K562 (cell line): ENCODE measurements around the gene ERC2. TPM values are rescaled to one million over a fixed set of nuclear protein-coding genes. Genes with fewer than 3 reads are reported as not detected.

Source experiments
- ATAC-seq: fragments of 200-7000 bp; cut with Tn5 transposase; 3 replicates; pipeline ENCODE4 v1.9.1; 2020; ENCODE audit warnings: moderate library complexity
- BruUV-seq: library from RNA; stranded (reverse); fragments of 400-500 nt; replicated peaks from 2 replicates; lab custom pipeline; 2021; lab: Mats Ljungman, UMichigan
- CTCF ChIA-PET: fragments of 300-600 bp; formaldehyde crosslinking; extraction: SDS; loops from one replicate; lab custom pipeline; 2021; ENCODE audit warnings: low intra/inter-chr PET ratio; lab: Yijun Ruan, JAX
- POLR2A ChIA-PET: fragments of 300-600, 350-650 bp; sonication (Branson Sonifier 250); formaldehyde crosslinking; extraction: SDS; loops from one replicate; lab custom pipeline; 2021; ENCODE audit warnings: antibody characterized with exemption, inconsistent platforms; lab: Yijun Ruan, JAX
- DNase-seq, 4 experiments: peaks; one replicate each; pipeline versions ENCODE4 v3.0.0 to v3.0.0-alpha.2; 2011 to 2018; ENCODE audit warnings: low spot score in 3 of 4, mixed read lengths in 3 of 4; ENCODE audit errors: extremely low read depth in 1 of 4
- FAIRE-seq: peaks from 2 replicates; lab custom pipeline; 2011; peaks lifted over from hg19 to GRCh38; lab: Jason Lieb, UNC
- H2AFZ ChIP-seq: 2 replicates; pipeline ENCODE4 v1.6.0; 2011; ENCODE audit warnings: low read depth, low read length, control low read depth, inconsistent platforms
- H3K27ac ChIP-seq: fragments of 200-600 bp; 3 replicates; pipeline ENCODE4 v1.8.0; 2011; ENCODE audit warnings: low read depth, mild to moderate bottlenecking, control low read depth, inconsistent platforms, low read length, moderate library complexity, mixed read lengths; ENCODE audit errors: extremely low read depth
- H3K27me3 ChIP-seq, 2 experiments: fragments of 300-600 bp in 1 of 2; 2 replicates in 1 of 2; 3 replicates in 1 of 2; pipeline versions ENCODE4 v1.6.0 to v1.8.0; 2011; ENCODE audit warnings: inconsistent platforms in 2 of 2, low read length in 2 of 2, mild to moderate bottlenecking in 1 of 2, mixed read lengths in 1 of 2, moderate library complexity in 1 of 2; ENCODE audit not compliant: control insufficient read depth in 2 of 2, insufficient read depth in 2 of 2
- H3K36me3 ChIP-seq: fragments of 300-600 bp; 3 replicates; pipeline ENCODE4 v1.8.0; 2011; ENCODE audit warnings: mild to moderate bottlenecking, low read length, inconsistent platforms; ENCODE audit not compliant: control insufficient read depth, insufficient read depth
- H3K4me1 ChIP-seq, 2 experiments: fragments of 200-600 bp in 1 of 2; replicated peaks in 1 of 2; 2 replicates in 1 of 2; 3 replicates in 1 of 2; pipeline versions ENCODE4 v1.5.1 to v1.8.0; 2011; ENCODE audit warnings: inconsistent platforms in 2 of 2, low read length in 2 of 2, mild to moderate bottlenecking in 1 of 2, mixed read lengths in 1 of 2, moderate library complexity in 1 of 2; ENCODE audit not compliant: control insufficient read depth in 2 of 2, insufficient read depth in 2 of 2
- H3K4me2 ChIP-seq: 2 replicates; pipeline ENCODE4 v1.6.1; 2011; ENCODE audit warnings: low read length, control low read depth, inconsistent platforms, mixed read lengths; ENCODE audit not compliant: insufficient read depth
- H3K4me3 ChIP-seq: fragments of 200-600 bp; sonication (generic), shearing (Covaris generic); 2 replicates; pipeline ENCODE4 v1.5.1; 2016; ENCODE audit warnings: control low read depth, inconsistent platforms
- H3K79me2 ChIP-seq: fragments of 200-600 bp; 3 replicates; pipeline ENCODE4 v1.8.0; 2011; ENCODE audit warnings: low read length, inconsistent platforms; ENCODE audit not compliant: control insufficient read depth, insufficient read depth
- H3K9ac ChIP-seq, 2 experiments: 2 replicates each; pipeline versions ENCODE4 v1.6.0 to v1.6.1; 2011; ENCODE audit warnings: low read depth in 2 of 2, low read length in 2 of 2, control low read depth in 1 of 2, inconsistent platforms in 1 of 2, mild to moderate bottlenecking in 1 of 2, mixed read lengths in 1 of 2; ENCODE audit not compliant: insufficient read depth in 1 of 2
- H3K9me1 ChIP-seq: one replicate; pipeline ENCODE4 v1.6.0; 2011; ENCODE audit warnings: inconsistent platforms, mild to moderate bottlenecking, low read length, moderate library complexity; ENCODE audit not compliant: control insufficient read depth, insufficient read depth
- H3K9me3 ChIP-seq: replicated peaks from 2 replicates; pipeline ENCODE4 v1.5.1; 2011; ENCODE audit warnings: low read depth, low read length, inconsistent platforms; ENCODE audit not compliant: control insufficient read depth, insufficient read depth
- H4K20me1 ChIP-seq: replicated peaks from 2 replicates; pipeline ENCODE4 v1.6.1; 2011; ENCODE audit warnings: low read length, inconsistent platforms, mixed read lengths; ENCODE audit not compliant: control insufficient read depth, insufficient read depth
- EZH2 ChIP-seq: IDR thresholded peaks from 2 replicates; pipeline ENCODE4 v1.6.1; 2012; ENCODE audit warnings: low read depth, mild to moderate bottlenecking, inconsistent platforms, low read length, borderline replicate concordance
- FOXA3 ChIP-seq, 2 experiments: fragments of 450-650 bp in 1 of 2; sonication (generic) in 1 of 2; formaldehyde crosslinking; IDR thresholded peaks in 1 of 2; conservative IDR thresholded peaks in 1 of 2; 2 replicates each; pipeline versions ENCODE4 v1.4.0 to v1.8.0; 2020 to 2022; ENCODE audit warnings: mild to moderate bottlenecking in 2 of 2, missing genetic modification reagents in 1 of 2
- HNRNPL ChIP-seq: fragments of 200-400 bp; formaldehyde crosslinking; IDR thresholded peaks from 2 replicates; pipeline ENCODE4 v1.6.1; 2017; ENCODE audit warnings: low read depth, mild to moderate bottlenecking, low read length
- KLF6 ChIP-seq: fragments of 250-450 bp; sonication (Bioruptor Pico); IDR thresholded peaks from 2 replicates; pipeline ENCODE4 v1.4.0; 2020; ENCODE audit warnings: mild to moderate bottlenecking, moderate library complexity, borderline replicate concordance
- PCBP2 ChIP-seq: fragments of 200-400 bp; formaldehyde crosslinking; IDR thresholded peaks from 2 replicates; pipeline ENCODE4 v1.6.1; 2018; ENCODE audit warnings: low read length, low read depth, mild to moderate bottlenecking, moderate library complexity; ENCODE audit not compliant: poor library complexity, severe bottlenecking
- SOX6 ChIP-seq: fragments of 450-650 bp; IDR thresholded peaks from 2 replicates; pipeline ENCODE4 v1.6.1; 2014; ENCODE audit warnings: mild to moderate bottlenecking
- ZBTB8A ChIP-seq: fragments of 450-650 bp; IDR thresholded peaks from 2 replicates; pipeline ENCODE4 v1.6.1; 2018; ENCODE audit warnings: mild to moderate bottlenecking, moderate library complexity; ENCODE audit not compliant: partially characterized antibody
- WGBS: fragments of 100-300 bp; shearing (Covaris generic); methylation state at CpG from one replicate; pipeline ENCODE4 v1.1.6; 2016; ENCODE audit warnings: low coverage, mixed read lengths; ENCODE audit not compliant: insufficient coverage; ENCODE audit errors: missing lambda C conversion rate; 5-methylcytosine and 5-hydroxymethylcytosine counted together
- in situ Hi-C: fragments of 300-500 bp; cut with MboI; formaldehyde crosslinking; loops from 4 replicates; pipeline ENCODE4 v1.15.0; 2018; ENCODE audit warnings: inconsistent platforms, mixed read lengths
- intact Hi-C: fragments of 100-400 bp; cut with micrococcal nuclease; formaldehyde crosslinking; loops from 2 replicates; pipeline ENCODE4 v1.14.2; 2022
- polyA plus RNA-seq, 8 experiments: library from polyadenylated mRNA; depleted of rRNA in 4 of 8; stranded (reverse) in 5 of 8; unstranded in 3 of 8; fragments of >200 nt; fragmentation: Nextera tagmentation in 2 of 8; fragmentation: Illumina TruSeq in 1 of 8; extraction: Ambion mirVana in 2 of 8; extraction: Trizol in 1 of 8; gene quantifications; 2 replicates each; pipeline versions ENCODE4 v1.2.1 to v1.2.3, GENCODE V29; 2011 to 2014; ENCODE audit warnings: inconsistent platforms in 1 of 8, missing spikeins in 1 of 8
- total RNA-seq, 7 experiments: library from RNA; depleted of rRNA in 6 of 7; stranded (reverse); fragments of >200 nt in 6 of 7; fragmentation: Illumina TruSeq in 2 of 7; extraction: Trizol in 2 of 7; gene quantifications; 2 replicates each; pipeline versions ENCODE4 v1.2.1 to v1.2.3, GENCODE V29; 2011 to 2021; ENCODE audit warnings: low replicate concordance in 1 of 7
- TF ChIP-seq, protein P1 (sequence below), 2 experiments: fragments of 450-650 bp in 1 of 2; sonication (generic) in 1 of 2; formaldehyde crosslinking in 1 of 2; IDR thresholded peaks in 1 of 2; conservative IDR thresholded peaks in 1 of 2; 2 replicates each; pipeline versions ENCODE4 v1.6.1 to v1.8.1; 2016 to 2023; ENCODE audit warnings: mild to moderate bottlenecking in 2 of 2, moderate library complexity in 2 of 2, inconsistent platforms in 1 of 2, missing genetic modification reagents in 1 of 2
- TF ChIP-seq, protein P2 (sequence below): sonication (generic); formaldehyde crosslinking; IDR thresholded peaks from 2 replicates; pipeline ENCODE4 v1.9.0; 2022; ENCODE audit warnings: mild to moderate bottlenecking, missing genetic modification reagents

The ERC2 gene
- total and polyA plus RNA-seq, 9 of the 15 experiments (the other 6 are each of a cell fraction or from before 2014, with no cell fraction given): 0.04 to 0.18 (median 0.07) TPM; not detected in 2

DNA sequence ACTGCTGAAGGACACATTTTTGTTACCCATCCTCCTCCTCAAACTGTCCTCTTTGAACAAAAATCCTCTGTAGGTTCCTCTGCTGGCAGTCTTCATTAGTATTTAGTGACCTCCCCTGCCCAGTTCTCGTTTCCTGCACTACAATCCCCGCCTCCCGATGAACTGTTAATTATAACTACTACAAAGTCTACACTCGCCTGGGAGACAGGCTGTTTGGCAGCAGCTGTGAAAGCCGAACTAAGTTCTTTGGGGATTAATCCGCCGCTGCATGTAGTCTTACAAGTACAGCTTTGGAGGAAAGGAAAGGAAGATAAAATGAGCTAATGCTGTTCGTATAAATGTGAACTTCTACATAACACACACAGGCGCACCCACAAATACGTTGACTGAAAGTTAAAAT, 821.2 kb downstream of the ERC2 start:
- BruUV-seq: no TSS peak
- Histone ChIP-seq H3K36me3 (no peaks in the 10 kb centered on the region), H3K27me3 (peaks cover 0 to 7% of the 10 kb centered on the region in 2 experiments; a peak in 1 of 5 replicates), H2AFZ (no peak overlapping the region), H3K9me1 (no peaks in the 10 kb centered on the region), H3K4me1 (no peaks in the 10 kb centered on the region), H3K9me3 (no peaks in the 10 kb centered on the region), H3K4me2 (no peak overlapping the region), H4K20me1 (no peaks in the 10 kb centered on the region), H3K9ac (no peak overlapping the region), H3K79me2 (no peaks in the 10 kb centered on the region), H3K27ac (no peak overlapping the region), H3K4me3 (no peak overlapping the region)
- DNase-seq (no peak), FAIRE-seq (no peak), ATAC-seq (no peak)
- TF ChIP-seq ZBTB8A (no peak), SOX6 (no peak), PCBP2 (no peak), FOXA3 (CRISPR knock-in tag; conservative IDR thresholded peaks at IDR 0.05 in 1 of 2, IDR thresholded peaks at IDR 0.05 in 1 of 2) (no peak), KLF6 (CRISPR knock-in tag) (no peak), HNRNPL (no peak), EZH2 (no peak)
- TF ChIP-seq, protein P1, sequence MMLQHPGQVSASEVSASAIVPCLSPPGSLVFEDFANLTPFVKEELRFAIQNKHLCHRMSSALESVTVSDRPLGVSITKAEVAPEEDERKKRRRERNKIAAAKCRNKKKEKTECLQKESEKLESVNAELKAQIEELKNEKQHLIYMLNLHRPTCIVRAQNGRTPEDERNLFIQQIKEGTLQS (IDR thresholded peaks at IDR 0.05): no peak
- TF ChIP-seq, protein P1 (CRISPR knock-in tag; conservative IDR thresholded peaks at IDR 0.05): no peak
- TF ChIP-seq, protein P2, sequence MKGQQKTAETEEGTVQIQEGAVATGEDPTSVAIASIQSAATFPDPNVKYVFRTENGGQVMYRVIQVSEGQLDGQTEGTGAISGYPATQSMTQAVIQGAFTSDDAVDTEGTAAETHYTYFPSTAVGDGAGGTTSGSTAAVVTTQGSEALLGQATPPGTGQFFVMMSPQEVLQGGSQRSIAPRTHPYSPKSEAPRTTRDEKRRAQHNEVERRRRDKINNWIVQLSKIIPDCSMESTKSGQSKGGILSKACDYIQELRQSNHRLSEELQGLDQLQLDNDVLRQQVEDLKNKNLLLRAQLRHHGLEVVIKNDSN (CRISPR knock-in tag): no peak
- 2% methylated on average over 8 of the region's 10 CpGs for WGBS
- in situ Hi-C loops: no loop called here
- ChIA-PET POLR2A (no interaction called here), CTCF (no interaction called here)
- intact Hi-C loops: no loop called here
